Stimulated activated CD8-positive, alpha-beta memory T cell treated with anti-CD3 and anti-CD28 coated beads, Interleukin-15, amount 100 ng/mL, for 24 hours (primary cell): ENCODE data around the gene RHOBTB3.
"Not testable (repeated sequence)": the region's sequence is repeated elsewhere in the genome, so short reads cannot be mapped to it uniquely, and the experiment has no call there.

Experiments used
- DNase-seq: peaks from one replicate; pipeline ENCODE4 v3.0.0-alpha.2; 2020; ENCODE audit warnings: low read depth

RHOBTB3 gene

GRCh38 chr5:95800553-95800952 lies 69.4 kb downstream of the RHOBTB3 start:
- no peak for DNase-seq

- DNase-seq: no peak
Observed at GRCh38 chr5:95801532-95801931, 70.4 kb downstream of the RHOBTB3 start.

GRCh38 chr5:95801961-95802360 lies 70.8 kb downstream of the RHOBTB3 start:
- DNase-seq: no peak

- DNase-seq: no peak
Observed at GRCh38 chr5:95803271-95804148, 72.4 kb downstream of the RHOBTB3 start.

- DNase-seq: no peak
Observed at GRCh38 chr5:95804736-95805539, 73.8 kb downstream of the RHOBTB3 start.

- DNase-seq: no peak
Observed at GRCh38 chr5:95806687-95807086, 75.6 kb downstream of the RHOBTB3 start.

GRCh38 chr5:95808013-95808685 lies 77.0 kb downstream of the RHOBTB3 start:
- no peak for DNase-seq

- DNase-seq: no peak
Observed at GRCh38 chr5:95808686-95809413, 77.7 kb downstream of the RHOBTB3 start.

GRCh38 chr5:95809414-95809960 lies 78.4 kb downstream of the RHOBTB3 start:
- no peak for DNase-seq

- DNase-seq: no peak
Observed at GRCh38 chr5:95810305-95811125, 79.4 kb downstream of the RHOBTB3 start.

GRCh38 chr5:95811126-95811423 lies 79.9 kb downstream of the RHOBTB3 start:
- DNase-seq: not testable (repeated sequence)

GRCh38 chr5:95811461-95812073 lies 80.4 kb downstream of the RHOBTB3 start:
- DNase-seq: not testable (repeated sequence)

GRCh38 chr5:95812074-95812471 lies 80.9 kb downstream of the RHOBTB3 start:
- no peak for DNase-seq

GRCh38 chr5:95813035-95813434 lies 81.9 kb downstream of the RHOBTB3 start:
- DNase-seq: not testable (repeated sequence)

- DNase-seq: no peak
Observed at GRCh38 chr5:95815155-95815729, 84.1 kb downstream of the RHOBTB3 start.

- no peak for DNase-seq
Observed at GRCh38 chr5:95816341-95816740, 85.2 kb downstream of the RHOBTB3 start.

- no peak for DNase-seq
Observed at GRCh38 chr5:95816776-95817175, 85.6 kb downstream of the RHOBTB3 start.

GRCh38 chr5:95817430-95817829 lies 86.3 kb downstream of the RHOBTB3 start:
- DNase-seq: no peak

GRCh38 chr5:95818181-95819147 lies 87.3 kb downstream of the RHOBTB3 start:
- DNase-seq: no peak
